GM19238 (cell line): ENCODE results near the gene IGSF1.
"Not testable (repeated sequence)": the region's sequence is repeated elsewhere in the genome, so short reads cannot be mapped to it uniquely, and the experiment has no call there.

Source experiments
- DNase-seq: peaks from one replicate; pipeline ENCODE4 v3.0.0; 2011; ENCODE audit warnings: low spot score; ENCODE audit not compliant: insufficient read length

IGSF1 gene

DNA sequence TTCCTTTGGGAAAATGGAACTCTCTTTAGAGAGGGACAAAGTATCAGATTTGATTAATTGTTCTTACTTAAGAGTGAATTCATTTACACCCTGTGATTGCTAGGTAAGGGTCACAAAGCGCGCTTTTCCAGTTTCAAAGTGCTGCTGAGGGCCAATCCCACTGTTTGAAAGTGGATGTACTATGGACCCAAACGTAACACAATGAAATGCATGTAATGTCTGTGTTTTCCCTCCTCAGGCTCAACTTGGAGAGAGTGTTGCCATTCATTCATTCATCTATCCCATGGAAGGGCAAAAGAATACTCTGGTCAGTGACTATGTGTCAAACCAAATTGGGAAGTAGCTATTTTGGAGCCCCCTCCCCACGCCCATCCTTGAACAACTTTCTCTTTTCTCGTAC lies 16.1 kb downstream of the IGSF1 start:
- DNase-seq: no peak

DNA sequence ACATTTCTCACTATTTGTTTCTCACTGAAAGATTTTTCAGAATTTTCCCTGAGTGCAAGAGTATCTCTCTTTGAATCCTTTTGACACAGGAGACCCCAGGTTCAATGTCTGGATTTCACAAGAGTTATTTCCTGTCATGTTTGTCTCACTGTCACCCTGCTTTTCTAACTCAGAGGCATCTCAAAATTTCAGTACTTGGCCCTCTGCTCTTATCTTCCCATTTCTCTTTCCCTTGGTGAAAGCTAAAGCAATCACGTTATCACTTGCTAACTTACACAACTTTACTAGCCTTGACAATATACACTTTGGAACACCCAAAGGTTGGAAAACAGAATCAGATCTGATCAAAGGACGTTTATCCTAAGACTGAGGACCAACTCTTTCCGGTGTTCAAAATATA lies 17.3 kb downstream of the IGSF1 start:
- DNase-seq: no peak

DNA sequence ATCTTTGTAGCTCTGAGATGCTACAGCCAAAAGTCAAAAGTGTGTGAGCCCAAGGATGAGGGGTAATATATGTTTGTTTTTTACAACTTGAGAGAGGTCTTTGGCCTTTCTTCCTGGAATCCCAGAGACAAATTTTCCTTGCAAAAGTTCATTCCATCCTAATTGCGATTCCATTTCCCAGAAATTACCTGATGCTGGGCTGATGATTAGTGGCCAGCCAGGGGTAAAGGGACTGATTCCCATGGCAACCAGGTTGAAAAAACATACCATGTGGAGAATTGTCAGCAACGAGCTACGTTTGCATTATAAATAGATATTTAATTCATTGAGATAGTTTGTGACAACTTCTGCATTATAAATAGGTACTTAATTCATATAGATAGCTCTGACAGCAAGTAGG lies 17.8 kb downstream of the IGSF1 start:
- no peak for DNase-seq

DNA sequence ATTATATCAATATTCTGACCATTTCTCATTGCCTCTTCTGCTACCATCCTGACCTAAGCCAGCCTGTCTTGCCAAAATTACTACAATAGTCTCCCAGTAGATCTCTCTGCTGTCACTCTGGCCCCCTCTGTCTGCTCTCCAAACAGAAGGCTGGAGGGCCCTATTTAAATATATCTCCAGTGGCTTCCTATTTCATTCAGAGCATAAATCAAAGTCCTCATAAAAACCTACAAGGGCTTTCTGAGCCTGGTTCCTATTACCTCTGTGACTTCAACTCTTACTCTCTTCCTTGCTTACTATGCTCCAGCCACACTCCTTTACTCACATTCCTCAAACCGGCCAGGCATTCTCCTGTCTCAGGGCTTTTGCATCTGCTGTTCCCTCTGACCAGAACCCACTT lies 19.0 kb downstream of the IGSF1 start:
- DNase-seq: no peak

DNA sequence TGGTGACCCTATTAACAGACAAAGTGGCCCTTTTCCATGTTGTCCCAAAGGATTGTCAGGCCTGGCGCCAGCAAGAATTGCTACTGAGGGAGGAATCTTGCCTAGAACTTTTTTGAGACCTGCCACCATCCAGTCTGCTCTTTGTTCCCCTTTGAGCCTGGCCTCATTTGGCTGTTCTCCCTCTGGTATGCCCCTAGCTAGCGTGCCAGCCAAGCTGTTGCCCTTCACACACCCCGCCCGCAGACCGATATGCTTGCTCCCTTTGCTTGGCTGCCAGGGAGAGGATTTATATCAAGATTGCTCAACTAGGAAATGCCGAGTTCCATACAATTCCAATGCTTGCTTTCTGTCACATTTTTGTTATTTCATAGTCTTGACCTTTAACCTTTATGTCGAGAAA lies 24.4 kb downstream of the IGSF1 start:
- no peak for DNase-seq

DNA sequence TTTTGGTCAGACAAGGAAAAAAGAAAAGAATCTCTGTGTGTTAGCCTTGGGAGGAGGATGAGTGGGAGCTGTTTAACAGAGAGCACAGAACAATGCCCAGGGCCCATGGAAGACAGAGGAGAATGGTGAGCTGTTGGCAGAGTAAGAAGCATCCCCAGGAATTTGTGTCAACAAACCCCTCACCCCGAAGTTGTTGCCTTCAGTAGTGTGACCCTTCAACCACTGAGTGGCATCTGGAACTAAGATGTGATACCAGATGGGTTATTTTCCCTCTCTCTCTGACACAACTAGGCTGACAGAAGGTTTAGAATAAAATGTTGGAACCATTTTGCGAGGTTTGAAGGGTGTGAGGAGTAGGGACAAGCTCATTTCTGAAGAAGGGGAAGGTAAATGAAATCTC lies 25.1 kb downstream of the IGSF1 start:
- DNase-seq: no peak

DNA sequence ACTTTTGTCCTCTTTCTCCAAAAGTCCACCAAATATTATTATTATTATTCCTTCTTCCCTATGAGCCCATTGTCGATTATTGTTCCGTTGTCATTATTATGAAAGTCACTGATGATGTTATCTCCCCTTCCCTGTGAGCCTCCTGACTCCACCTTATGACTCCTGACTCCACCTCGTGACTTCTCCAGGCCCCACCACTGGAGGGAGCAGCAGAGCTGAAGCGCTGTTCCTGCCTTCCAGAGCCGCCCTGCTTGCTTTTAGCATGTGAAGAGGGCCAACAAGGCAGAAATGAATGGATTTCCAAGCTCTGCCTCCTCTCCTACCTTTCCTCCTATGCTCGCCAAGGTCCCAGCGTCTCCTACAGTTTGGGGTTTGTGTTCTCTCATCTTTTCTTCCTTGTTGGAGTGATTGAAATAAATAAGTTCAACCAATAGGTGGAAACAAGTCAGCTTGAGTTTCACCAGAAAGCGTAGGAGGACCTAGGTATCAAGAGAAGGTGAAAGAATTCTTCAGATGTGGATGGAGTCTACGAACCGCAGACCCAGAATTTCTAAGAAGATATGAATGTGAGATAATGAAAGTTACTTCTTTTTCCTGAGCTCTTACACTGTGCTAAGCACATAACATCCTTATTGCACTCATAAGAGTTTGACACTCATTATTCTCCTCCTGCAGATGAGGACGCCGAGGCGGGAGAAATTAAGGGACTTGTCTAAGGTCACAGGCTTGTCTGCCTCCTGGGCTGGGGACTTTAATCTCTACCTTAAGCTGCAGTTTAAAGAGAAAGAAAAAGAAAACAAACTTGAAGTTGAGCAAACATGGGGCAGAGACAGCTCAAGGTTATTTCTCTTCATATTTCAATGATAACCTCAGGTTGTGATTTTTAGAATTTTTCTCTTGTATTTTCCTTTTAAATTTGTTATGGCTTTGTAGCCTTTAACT lies 26.1 kb downstream of the IGSF1 start:
- DNase-seq: no peak

DNA sequence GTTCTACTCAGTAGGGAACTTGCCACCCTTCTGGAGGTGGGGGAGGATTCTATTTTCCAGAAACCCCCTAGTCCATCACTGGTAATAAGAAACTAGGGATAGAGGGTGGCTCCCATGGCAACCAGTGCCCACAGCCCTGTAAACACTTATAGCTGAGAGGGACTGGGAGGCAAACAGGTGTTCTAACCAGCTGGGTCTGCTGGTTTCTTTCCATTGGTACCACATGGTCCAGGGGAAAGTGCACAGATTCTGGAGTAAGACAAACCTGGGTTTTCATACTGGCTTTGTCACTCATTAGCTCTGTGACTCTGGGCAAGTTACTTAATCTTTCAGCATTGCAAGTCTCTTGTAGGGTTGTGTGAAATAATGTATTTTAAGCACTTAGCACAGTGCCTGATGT lies 26.9 kb downstream of the IGSF1 start:
- no peak for DNase-seq

DNA sequence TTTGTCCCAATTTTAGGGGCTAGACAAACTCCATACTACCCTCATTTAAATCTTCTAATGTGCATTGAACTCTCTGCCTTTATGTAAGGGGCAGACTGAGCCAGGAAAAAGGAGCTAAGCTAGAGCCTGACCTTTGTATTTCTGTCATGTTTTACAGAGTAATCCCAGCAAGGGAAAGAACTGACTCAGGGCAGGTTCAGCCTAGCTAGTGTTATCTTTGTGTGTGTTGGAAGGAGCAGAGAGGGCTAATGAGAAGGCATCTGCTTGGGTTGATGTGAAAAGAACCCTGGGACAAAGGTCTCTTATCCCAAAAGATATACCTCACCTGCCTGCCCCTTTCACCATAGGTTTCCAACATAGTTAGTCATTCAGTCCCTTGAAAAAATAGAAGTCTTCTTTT lies 31.7 kb downstream of the IGSF1 start:
- no peak for DNase-seq

DNA sequence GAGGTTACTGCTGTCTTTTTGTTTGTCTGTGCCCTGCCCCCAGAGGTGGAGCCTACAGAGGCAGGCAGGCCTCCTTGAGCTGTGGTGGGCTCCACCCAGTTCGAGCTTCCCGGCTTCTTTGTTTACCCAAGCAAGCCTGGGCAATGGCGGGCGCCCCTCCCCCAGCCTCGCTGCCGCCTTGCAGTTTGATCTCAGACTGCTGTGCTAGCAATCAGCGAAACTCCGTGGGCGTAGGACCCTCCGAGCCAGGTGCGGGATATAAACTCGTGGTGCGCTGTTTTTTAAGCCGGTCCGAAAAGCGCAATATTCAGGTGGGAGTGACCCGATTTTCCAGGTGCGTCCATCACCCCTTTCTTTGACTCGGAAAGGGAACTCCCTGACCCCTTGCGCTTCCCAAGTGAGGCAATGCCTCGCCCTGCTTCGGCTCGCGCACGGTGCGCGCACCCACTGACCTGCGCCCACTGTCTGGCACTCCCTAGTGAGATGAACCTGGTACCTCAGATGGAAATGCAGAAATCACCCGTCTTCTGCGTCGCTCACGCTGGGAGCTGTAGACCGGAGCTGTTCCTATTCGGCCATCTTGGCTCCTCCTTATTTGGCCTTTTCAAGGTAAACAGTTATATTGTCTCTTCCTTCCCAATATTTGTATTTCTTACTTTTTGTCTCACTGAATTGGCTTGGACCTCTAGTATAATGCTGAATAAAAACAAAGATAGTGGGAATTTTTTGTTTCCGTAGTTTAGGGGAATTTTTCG lies 37.9 kb downstream of the IGSF1 start:
- not testable (repeated sequence) for DNase-seq

DNA sequence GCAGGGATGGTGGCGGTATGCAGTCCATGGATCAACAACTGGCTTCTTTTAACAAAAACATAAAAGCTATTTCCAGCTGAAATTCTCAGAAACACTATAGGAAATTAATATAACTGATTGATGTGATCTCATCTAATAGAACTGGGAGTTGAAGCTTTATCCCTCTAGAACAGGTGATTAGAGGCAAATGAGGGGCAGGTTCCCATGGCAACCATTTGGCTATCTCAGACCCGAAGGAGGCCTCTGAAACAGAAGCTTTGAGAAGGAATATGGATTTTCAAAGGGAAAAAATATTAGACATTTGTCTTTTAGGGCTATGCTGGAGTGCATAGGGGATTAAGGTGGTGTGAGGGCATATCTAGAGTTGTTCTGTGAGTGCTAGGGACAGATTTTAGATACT lies 50.0 kb downstream of the IGSF1 start:
- DNase-seq: no peak

DNA sequence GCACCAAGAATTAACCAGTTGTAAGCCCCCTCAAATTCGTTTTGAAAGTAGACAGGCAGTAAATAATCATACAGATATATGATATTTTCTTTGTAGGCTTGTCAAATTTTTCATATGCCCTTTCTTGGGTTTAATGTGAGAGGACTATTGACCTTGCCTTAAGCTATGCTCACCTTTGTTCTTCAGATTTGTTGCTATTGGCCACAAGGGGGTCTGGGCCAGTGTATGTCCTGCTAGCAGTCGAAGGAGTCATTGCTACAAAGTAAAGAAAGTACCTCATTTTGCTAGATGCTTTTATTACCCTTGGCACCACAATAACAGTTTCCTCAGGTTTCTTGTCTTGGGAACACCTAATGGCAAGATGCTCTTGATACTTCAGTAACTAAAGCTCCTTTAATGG lies 51.7 kb downstream of the IGSF1 start:
- DNase-seq: no peak

DNA sequence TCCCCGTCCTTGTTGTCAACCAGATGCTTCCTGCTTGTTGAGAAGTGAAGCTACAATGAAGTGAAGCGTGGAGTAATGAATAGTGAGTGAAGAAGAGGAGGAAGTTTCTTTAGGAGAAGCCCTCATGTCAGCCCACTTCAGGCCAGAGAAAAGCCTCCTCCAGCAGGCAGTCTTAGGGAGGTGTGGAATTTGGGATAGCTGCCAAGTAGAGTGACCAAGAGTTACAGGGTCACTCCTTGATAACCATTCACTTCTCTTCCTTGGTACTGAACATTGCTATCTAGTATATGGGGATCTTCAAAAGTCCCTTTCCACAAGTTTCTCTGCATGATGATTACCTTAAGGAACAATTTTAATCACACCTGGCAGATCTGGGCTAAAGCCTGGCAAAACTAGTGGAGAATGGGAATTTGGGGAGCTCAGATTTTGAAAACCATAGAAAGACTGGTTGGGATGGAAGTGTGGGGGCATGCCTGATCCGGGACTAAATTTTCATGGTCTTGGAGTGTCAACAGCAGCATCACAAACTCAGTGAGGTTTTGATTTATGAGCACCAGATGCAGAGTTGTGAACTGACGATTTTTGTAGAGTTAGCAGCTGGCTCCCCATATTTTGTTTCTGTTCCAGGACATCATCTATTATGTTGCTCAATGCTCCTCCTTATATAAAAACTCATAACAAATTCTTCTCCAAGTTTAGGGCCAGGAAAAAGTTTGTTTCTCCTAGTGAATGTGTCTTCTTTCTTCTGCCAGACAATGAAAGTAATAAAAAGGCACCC lies 53.1 kb downstream of the IGSF1 start:
- DNase-seq: no peak

DNA sequence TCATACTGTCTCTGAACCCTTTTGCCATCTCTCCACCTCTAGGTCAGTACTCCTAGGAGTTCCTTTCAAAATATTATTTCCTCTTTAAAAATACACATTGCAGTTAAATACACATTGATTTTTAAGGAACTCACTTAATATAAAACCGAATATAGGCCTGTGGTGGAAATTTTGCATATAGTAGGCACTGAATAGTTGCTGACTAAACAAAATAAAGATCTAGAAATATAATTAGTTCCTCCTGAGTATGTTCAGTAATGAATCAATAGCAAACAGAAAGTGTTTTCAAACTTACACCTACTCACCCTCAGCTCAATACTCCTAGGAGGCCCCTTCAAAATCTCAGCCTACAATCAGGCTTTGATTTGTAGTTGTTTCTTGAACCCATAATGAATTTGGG lies 61.5 kb downstream of the IGSF1 start:
- no peak for DNase-seq

DNA sequence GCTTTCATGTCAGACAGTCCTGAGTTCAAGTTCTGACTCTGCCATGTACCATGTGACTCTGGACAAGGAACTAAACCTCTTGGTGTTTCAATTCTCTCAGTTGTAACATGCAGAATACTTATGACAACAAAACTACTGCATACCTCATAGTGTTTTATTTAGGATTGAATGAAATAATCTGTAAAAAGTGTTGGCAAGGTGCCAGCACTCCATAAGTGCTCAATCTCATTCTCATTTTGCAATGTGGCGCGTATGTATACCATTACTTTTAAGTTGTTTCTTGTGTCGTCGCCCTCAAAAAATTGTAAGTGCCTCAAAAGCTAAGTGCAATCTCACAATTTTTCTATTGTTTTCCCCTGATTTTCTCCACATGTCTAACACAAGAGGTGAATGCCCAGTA lies 62.5 kb downstream of the IGSF1 start:
- DNase-seq: no peak

DNA sequence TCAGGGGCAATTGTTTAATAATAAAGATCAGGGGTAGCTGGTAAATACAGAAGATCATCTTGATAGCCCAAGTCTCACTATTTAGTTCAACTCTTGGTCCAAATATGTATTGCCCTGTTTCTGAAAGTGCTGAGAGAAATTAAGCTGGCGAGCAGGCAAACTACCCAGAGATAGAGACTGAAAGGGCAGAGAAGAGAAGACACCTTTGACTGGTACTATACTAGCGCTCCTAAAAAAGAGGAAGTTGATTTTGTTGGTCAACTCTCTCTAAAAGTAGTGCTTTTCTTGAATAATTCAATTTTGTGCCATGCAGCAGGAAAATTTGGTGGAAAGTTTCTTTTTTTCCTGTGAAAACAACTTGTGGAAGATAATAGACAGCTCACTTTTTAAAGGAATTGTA lies 64.0 kb downstream of the IGSF1 start:
- no peak for DNase-seq
